ENCODE data around the gene LAMA2. TPM values are rescaled to one million over a fixed set of nuclear protein-coding genes. Genes with fewer than 3 reads are reported as not detected.

LAMA2 gene
- total RNA-seq, 1 donor from 2014 or later, result 54.0 TPM

- H3K36me3 Mint-ChIP-seq, result no peaks in the 10 kb centered on the region
- no peaks in the 10 kb centered on the region for H3K9me3 Mint-ChIP-seq
- no peak for DNase-seq (ENCODE audit: extremely low spot score, unreplicated experiment)
- peaks cover 28% of the 10 kb centered on the region for H3K4me1 Mint-ChIP-seq (ENCODE audit: unreplicated experiment)
- no peaks in the 10 kb centered on the region for H3K27me3 Mint-ChIP-seq
- TF ChIP-seq CTCF (conservative IDR thresholded peaks at IDR 0.05), result no peak
- H3K4me3 Mint-ChIP-seq, result peak overlapping the region; percentile 4
- peak overlapping the region; percentile 18 for H3K27ac Mint-ChIP-seq
These were observed 124.0 kb downstream of the LAMA2 start for GRCh38 chr6:129006724-129007514.

GRCh38 chr6:129007701-129008373, 124.9 kb downstream of the LAMA2 start:
- Mint-ChIP-seq H3K4me1 (ENCODE audit: unreplicated experiment) (peaks cover 28% of the 10 kb centered on the region), H3K4me3 (peak overlapping the region; percentile 7), H3K36me3 (no peaks in the 10 kb centered on the region), H3K27ac (no peak overlapping the region), H3K9me3 (no peaks in the 10 kb centered on the region), H3K27me3 (no peaks in the 10 kb centered on the region)
- DNase-seq (ENCODE audit: extremely low spot score, unreplicated experiment), result no peak
- no peak for TF ChIP-seq CTCF (conservative IDR thresholded peaks at IDR 0.05)

DNA sequence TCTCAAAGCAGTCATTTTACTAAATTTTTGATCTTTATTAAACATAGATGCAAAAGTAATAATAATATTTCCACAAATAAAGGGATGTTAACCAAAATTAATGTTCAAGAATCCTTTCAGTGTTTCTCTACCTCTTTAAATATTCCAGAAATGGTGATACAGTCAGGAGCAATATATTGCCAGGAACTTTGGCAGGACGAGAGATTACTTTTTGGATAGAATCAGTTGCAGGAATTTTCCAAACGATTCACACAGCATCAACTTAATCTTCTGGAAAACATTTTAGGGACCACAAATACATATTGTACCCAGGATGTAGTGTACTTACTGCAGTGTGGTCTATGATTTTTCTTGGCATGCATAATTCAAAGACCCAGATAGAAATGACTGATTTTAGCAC, 125.7 kb downstream of the LAMA2 start:
- DNase-seq (ENCODE audit: extremely low spot score, unreplicated experiment), result no peak
- peaks cover 28% of the 10 kb centered on the region for H3K4me1 Mint-ChIP-seq (ENCODE audit: unreplicated experiment)
- TF ChIP-seq CTCF (conservative IDR thresholded peaks at IDR 0.05), result no peak
- no peak overlapping the region for H3K4me3 Mint-ChIP-seq
- H3K27ac Mint-ChIP-seq, result no peak overlapping the region
- no peaks in the 10 kb centered on the region for H3K9me3 Mint-ChIP-seq
- H3K27me3 Mint-ChIP-seq, result no peaks in the 10 kb centered on the region
- no peaks in the 10 kb centered on the region for H3K36me3 Mint-ChIP-seq

GRCh38 chr6:129009851-129010250, 126.9 kb downstream of the LAMA2 start:
- no peaks in the 10 kb centered on the region for H3K36me3 Mint-ChIP-seq
- no peak for TF ChIP-seq CTCF (conservative IDR thresholded peaks at IDR 0.05)
- no peak for DNase-seq (ENCODE audit: extremely low spot score, unreplicated experiment)
- no peaks in the 10 kb centered on the region for H3K9me3 Mint-ChIP-seq
- no peak overlapping the region for H3K4me3 Mint-ChIP-seq
- no peaks in the 10 kb centered on the region for H3K27me3 Mint-ChIP-seq
- peaks cover 28% of the 10 kb centered on the region for H3K4me1 Mint-ChIP-seq (ENCODE audit: unreplicated experiment)
- no peak overlapping the region for H3K27ac Mint-ChIP-seq

GRCh38 chr6:129014302-129014701, 131.4 kb downstream of the LAMA2 start:
- Mint-ChIP-seq H3K9me3 (no peaks in the 10 kb centered on the region), H3K4me3 (no peak overlapping the region), H3K36me3 (no peaks in the 10 kb centered on the region), H3K27ac (no peak overlapping the region), H3K4me1 (ENCODE audit: unreplicated experiment) (peaks cover 8% of the 10 kb centered on the region), H3K27me3 (no peaks in the 10 kb centered on the region)
- no peak for TF ChIP-seq CTCF (conservative IDR thresholded peaks at IDR 0.05)
- no peak for DNase-seq (ENCODE audit: extremely low spot score, unreplicated experiment)

Measured in type B pancreatic cell (in vitro differentiated cells).